Erythroblast (primary cell): ENCODE data around the gene ITGAV.

ENCODE experiments used
- GATA1 ChIP-seq: IDR thresholded peaks from 2 replicates; pipeline ENCODE4 v1.6.1; 2011; ENCODE audit warnings: low read depth, mild to moderate bottlenecking, control low read depth, low read length, moderate library complexity
- POLR2A ChIP-seq: IDR thresholded peaks from 2 replicates; pipeline ENCODE4 v1.6.1; 2011; ENCODE audit warnings: mild to moderate bottlenecking, low read length

DNA sequence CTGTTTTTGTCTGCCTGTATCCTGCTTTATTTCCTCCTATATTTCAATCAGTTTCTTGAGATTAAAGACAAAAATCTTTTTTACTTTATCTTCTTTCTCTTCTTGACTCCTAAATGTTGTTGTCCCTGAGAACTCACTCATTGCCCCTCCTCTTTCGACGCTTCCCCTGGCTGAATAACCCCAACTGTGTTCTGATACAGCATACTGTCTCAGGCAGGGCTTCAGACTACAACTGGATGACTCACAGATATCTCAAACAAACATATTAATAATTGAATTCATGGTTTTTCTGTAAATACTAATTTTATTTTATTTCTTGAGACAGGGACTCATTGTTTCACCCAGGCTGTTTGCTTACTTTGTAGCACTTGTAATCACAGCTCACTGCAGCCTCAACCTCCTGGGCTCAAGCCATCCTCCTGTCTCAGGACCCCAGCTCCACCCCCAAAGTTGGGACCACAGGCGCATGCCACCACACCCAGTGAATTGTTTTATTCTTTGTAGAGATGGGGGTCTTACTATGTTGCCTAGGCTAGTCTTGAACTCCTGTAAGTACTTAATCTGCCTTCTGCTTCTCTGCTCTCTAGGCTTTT lies 9.4 kb downstream of the ITGAV start:
- TF ChIP-seq POLR2A (no peak), GATA1 (no peak)
